GM18499 (cell line): ENCODE results near the gene SAE1.
A peak's percentile ranks its signal among the peaks of the same experiment; 100 is the strongest.
"Not testable (repeated sequence)": the region's sequence is repeated elsewhere in the genome, so short reads cannot be mapped to it uniquely, and the experiment has no call there.

Source experiments
- ATAC-seq: cut with Tn5 transposase; IDR thresholded peaks from one replicate; pipeline ENCODE4 v1.9.1; 2021; ENCODE audit warnings: moderate number of reproducible peaks; ENCODE audit not compliant: insufficient read depth, unreplicated experiment

The SAE1 gene

GRCh38 chr19:47130589-47131227, at the start of gene SAE1:
Gene SAE1, plus strand, starts transcription at chr19:47130835. Its CDS starts 96 bp downstream, at chr19:47130931.
- peak; percentile 57 for ATAC-seq

- no peak for ATAC-seq
Observed at GRCh38 chr19:47081095-47081494, 49.5 kb upstream of the SAE1 start.

- no peak for ATAC-seq
Observed at GRCh38 chr19:47082493-47082892, 48.1 kb upstream of the SAE1 start.

GRCh38 chr19:47084879-47085439, 45.7 kb upstream of the SAE1 start:
- no peak for ATAC-seq

GRCh38 chr19:47086280-47086679, 44.4 kb upstream of the SAE1 start:
- ATAC-seq: no peak

GRCh38 chr19:47089767-47090350, 40.8 kb upstream of the SAE1 start:
- no peak for ATAC-seq

GRCh38 chr19:47093254-47093653, 37.4 kb upstream of the SAE1 start:
- ATAC-seq: no peak

- ATAC-seq: no peak
Observed at GRCh38 chr19:47093841-47094240, 36.8 kb upstream of the SAE1 start.

GRCh38 chr19:47094557-47095475, 35.8 kb upstream of the SAE1 start:
- ATAC-seq: no peak

- no peak for ATAC-seq
Observed at GRCh38 chr19:47095476-47096099, 35.0 kb upstream of the SAE1 start.

GRCh38 chr19:47096100-47096704, 34.4 kb upstream of the SAE1 start:
- ATAC-seq: no peak

GRCh38 chr19:47096721-47097120, 33.9 kb upstream of the SAE1 start:
- no peak for ATAC-seq

GRCh38 chr19:47097396-47098201, 33.0 kb upstream of the SAE1 start:
- ATAC-seq: no peak

- no peak for ATAC-seq
Observed at GRCh38 chr19:47098608-47099007, 32.0 kb upstream of the SAE1 start.

- ATAC-seq: no peak
Observed at GRCh38 chr19:47099576-47100050, 31.0 kb upstream of the SAE1 start.

- ATAC-seq: no peak
Observed at GRCh38 chr19:47100290-47100689, 30.3 kb upstream of the SAE1 start.

GRCh38 chr19:47101116-47101515, 29.5 kb upstream of the SAE1 start:
- not testable (repeated sequence) for ATAC-seq

GRCh38 chr19:47102346-47103060, 28.1 kb upstream of the SAE1 start:
- ATAC-seq: no peak
